Activated B cell treated with CpG ODN at 0.5 μM for 24 hours (primary cell): ENCODE measurements around the gene PPEF2. TPM values are rescaled to one million over a fixed set of nuclear protein-coding genes. Genes with fewer than 3 reads are reported as not detected.

Source experiments
- ATAC-seq: fragments of 200-7000 bp; cut with Tn5 transposase; one replicate; pipeline ENCODE4 v1.10.0; 2021; ENCODE audit warnings: low read depth, mild to moderate bottlenecking, moderate library complexity
- CTCF ChIA-PET: fragments of 350-600 bp; sonication (Branson Sonifier 250); formaldehyde crosslinking; loops from one replicate; lab custom pipeline; 2021; ENCODE audit warnings: antibody characterized with exemption; lab: Charles Lee
- POLR2A ChIA-PET: fragments of 350-600 bp; sonication (Branson Sonifier 250); formaldehyde crosslinking; loops from one replicate; lab custom pipeline; 2021; ENCODE audit warnings: antibody characterized with exemption; lab: Charles Lee
- DNase-seq: peaks from one replicate; pipeline ENCODE4 v3.0.0; 2022
- H3K27ac Mint-ChIP-seq: one replicate; pipeline ENCODE4 v1.8.0; 2020; ENCODE audit warnings: mixed read lengths
- H3K27me3 Mint-ChIP-seq: one replicate; pipeline ENCODE4 v1.8.0; 2021; ENCODE audit warnings: mixed read lengths
- H3K36me3 Mint-ChIP-seq: one replicate; pipeline ENCODE4 v1.8.0; 2021; ENCODE audit warnings: low read depth, mixed read lengths
- H3K4me1 Mint-ChIP-seq: one replicate; pipeline ENCODE4 v1.8.0; 2021; ENCODE audit warnings: mixed read lengths
- H3K4me3 Mint-ChIP-seq: one replicate; pipeline ENCODE4 v1.8.0; 2020; ENCODE audit warnings: mild to moderate bottlenecking, mixed read lengths
- H3K9me3 Mint-ChIP-seq: one replicate; pipeline ENCODE4 v1.8.0; 2020; ENCODE audit warnings: mixed read lengths
- intact Hi-C: fragments of 100-400 bp; cut with micrococcal nuclease; formaldehyde crosslinking; loops from one replicate; pipeline ENCODE4 v1.15.1; 2024
- total RNA-seq: library from RNA; stranded (reverse); gene quantifications from 2 replicates; pipeline ENCODE4 v1.2.3, GENCODE V29; 2022
- TF ChIP-seq, protein P1 (sequence below): fragments of 200-600 bp; IDR thresholded peaks from one replicate; pipeline ENCODE4 v1.8.0; 2022; ENCODE audit warnings: antibody characterized with exemption, mild to moderate bottlenecking

Gene PPEF2
- total RNA-seq, 1 donor from 2014 or later: 0.35 TPM

DNA sequence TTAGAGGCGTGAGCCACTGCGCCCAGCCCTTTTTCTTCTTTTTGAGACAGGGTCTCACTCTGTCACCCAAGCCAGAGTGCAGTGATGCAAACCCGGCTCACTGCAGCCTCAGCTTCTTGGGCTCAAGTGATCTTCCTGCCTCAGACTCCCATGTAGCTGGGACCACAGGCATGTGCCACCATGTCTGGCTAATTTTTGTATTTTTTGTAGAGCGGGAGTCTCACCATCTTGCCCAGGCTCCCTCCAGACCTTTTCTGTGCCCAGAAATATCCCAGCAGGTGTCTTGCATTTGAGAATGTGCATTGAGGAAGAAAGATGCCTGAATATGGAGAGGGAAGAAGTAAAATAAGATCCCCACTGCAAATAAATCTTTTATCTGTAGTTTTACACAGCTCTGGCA is 58.7 kb downstream of the PPEF2 start:
- intact Hi-C loops: no loop called here
- Mint-ChIP-seq H3K4me3 (no peak overlapping the region), H3K9me3 (no peaks in the 10 kb centered on the region), H3K4me1 (peaks cover 5% of the 10 kb centered on the region), H3K36me3 (no peaks in the 10 kb centered on the region), H3K27ac (no peak overlapping the region), H3K27me3 (no peaks in the 10 kb centered on the region)
- ATAC-seq (no peak), DNase-seq (no peak)
- TF ChIP-seq, protein P1, sequence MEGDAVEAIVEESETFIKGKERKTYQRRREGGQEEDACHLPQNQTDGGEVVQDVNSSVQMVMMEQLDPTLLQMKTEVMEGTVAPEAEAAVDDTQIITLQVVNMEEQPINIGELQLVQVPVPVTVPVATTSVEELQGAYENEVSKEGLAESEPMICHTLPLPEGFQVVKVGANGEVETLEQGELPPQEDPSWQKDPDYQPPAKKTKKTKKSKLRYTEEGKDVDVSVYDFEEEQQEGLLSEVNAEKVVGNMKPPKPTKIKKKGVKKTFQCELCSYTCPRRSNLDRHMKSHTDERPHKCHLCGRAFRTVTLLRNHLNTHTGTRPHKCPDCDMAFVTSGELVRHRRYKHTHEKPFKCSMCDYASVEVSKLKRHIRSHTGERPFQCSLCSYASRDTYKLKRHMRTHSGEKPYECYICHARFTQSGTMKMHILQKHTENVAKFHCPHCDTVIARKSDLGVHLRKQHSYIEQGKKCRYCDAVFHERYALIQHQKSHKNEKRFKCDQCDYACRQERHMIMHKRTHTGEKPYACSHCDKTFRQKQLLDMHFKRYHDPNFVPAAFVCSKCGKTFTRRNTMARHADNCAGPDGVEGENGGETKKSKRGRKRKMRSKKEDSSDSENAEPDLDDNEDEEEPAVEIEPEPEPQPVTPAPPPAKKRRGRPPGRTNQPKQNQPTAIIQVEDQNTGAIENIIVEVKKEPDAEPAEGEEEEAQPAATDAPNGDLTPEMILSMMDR: no peak
- ChIA-PET POLR2A (no interaction called here), CTCF (no interaction called here)

DNA sequence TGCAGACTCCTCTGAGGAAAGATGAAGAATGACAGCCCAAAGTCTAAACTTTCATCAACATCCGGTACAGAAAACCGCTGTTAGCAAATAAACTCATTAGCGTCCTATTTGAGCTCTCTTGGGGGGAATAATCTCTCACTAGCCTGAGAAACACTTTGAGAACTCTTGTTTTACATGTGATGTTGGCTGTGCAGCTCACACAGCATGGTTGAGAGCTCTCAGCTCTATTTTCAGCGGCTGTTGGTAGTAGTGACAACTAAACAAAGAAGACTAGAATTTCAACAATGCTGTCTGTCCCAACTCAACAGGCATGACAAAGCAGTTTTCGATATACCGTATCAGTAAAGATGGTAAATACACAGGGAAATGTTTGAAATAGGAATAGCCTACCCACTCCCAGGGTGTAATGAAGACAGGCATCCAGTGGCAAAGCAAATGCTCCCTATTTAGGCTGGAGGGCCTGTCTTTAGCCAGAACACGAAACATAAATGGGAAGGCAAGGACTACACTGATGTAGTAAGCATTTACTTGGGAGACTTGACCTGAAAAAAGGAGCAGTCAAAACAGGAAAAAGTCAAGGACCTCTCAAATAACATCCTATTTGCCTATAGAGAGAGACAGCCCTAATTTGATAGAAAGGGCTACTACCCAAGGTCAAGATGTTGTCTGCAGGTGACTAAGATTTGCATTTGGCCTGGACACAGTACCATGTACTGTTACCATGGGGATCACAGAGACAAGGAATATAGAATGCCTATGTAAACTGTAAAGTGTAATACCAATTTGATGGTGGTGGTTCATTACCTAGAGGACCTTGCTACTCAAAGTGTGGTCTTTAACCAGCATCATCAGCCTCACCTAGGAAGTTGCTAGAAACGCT is 60.4 kb downstream of the PPEF2 start:
- intact Hi-C loops: no loop called here
- DNase-seq: no peak
- H3K27ac Mint-ChIP-seq: no peak overlapping the region

DNA sequence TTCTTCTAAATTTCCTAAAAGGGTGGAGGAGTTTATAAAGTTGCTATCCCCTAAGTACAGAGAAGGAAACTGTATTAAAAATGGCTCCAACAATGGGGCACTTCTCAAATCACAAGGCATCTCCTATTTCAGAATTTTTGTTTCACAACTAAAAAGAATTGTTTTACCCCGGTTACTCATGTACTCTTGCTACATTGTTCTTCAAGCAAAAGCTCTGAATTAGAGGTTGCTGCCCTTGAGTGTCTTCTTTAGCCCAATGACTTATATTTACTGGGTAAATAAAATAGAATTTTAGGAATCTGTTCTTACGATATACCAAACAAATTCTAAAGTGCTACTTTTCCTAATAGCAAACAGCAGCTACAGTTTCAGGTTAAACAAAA is 67.5 kb downstream of the PPEF2 start:
- ChIA-PET POLR2A (no interaction called here), CTCF (interaction anchor here (1.3 kb wide), 1 partner anchor 10 kb away, joined by 3 read pairs; no protein-coding TSS in a partner anchor)
- no peak for ATAC-seq

More for the DNA sequence above, 60.4 kb downstream of the PPEF2 start:
- POLR2A ChIA-PET: interaction anchor here (0.5 kb wide), 1 partner anchor 234 kb away, joined by 3 read pairs; no protein-coding TSS in a partner anchor
- peaks cover 5% of the 10 kb centered on the region for H3K4me1 Mint-ChIP-seq
- no peak overlapping the region for H3K4me3 Mint-ChIP-seq
- TF ChIP-seq, protein P1: no peak
- no peaks in the 10 kb centered on the region for H3K9me3 Mint-ChIP-seq
- ATAC-seq: no peak
- no peaks in the 10 kb centered on the region for H3K27me3 Mint-ChIP-seq
- CTCF ChIA-PET: no interaction called here
- no peaks in the 10 kb centered on the region for H3K36me3 Mint-ChIP-seq

DNA sequence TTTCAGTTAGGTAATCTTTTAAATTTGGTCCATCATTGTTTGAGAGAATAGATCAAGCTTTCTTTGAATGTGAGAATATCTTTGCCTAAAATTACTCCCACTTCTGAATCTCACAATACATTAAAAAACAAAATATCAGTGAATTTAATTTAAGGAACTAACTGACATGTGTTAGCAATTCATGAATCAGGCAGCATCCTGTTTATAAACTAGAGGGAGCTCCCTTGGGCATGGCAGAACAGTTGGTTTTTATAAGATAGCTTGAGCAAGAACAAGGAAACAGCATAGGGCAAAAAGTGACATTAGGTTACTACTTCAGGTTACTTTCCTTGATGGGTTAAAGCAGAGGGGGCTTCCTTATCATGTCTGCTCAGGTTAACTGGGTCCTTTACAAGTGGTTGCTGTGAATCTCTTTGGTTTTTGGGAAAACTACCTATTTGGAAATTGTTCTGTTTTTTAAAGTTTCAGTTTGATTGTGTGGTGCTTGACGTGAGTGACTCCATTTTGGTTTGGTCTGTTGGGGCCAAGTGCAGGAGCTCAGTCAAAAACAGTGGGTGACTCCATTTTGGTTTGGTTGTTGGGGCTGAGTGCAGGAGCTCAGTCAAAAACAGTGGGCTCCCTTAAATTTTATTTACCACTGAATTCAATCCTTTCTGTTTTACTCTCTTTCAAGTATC is 68.0 kb downstream of the PPEF2 start:
- H3K4me3 Mint-ChIP-seq: no peak overlapping the region
- no peak overlapping the region for H3K27ac Mint-ChIP-seq
- CTCF ChIA-PET: interaction anchor here (1.3 kb wide), 1 partner anchor 11 kb away, joined by 3 read pairs; no protein-coding TSS in a partner anchor
- ATAC-seq (no peak), DNase-seq (no peak)
- H3K4me1 Mint-ChIP-seq: no peaks in the 10 kb centered on the region
- TF ChIP-seq, protein P1: no peak
- intact Hi-C loops: no loop called here
- no peaks in the 10 kb centered on the region for H3K27me3 Mint-ChIP-seq
- POLR2A ChIA-PET: no interaction called here
- H3K36me3 Mint-ChIP-seq: no peaks in the 10 kb centered on the region
- H3K9me3 Mint-ChIP-seq: peaks cover 7% of the 10 kb centered on the region

More for the DNA sequence above, 67.5 kb downstream of the PPEF2 start:
- Mint-ChIP-seq H3K4me1 (no peaks in the 10 kb centered on the region), H3K9me3 (peaks cover 7% of the 10 kb centered on the region), H3K4me3 (no peak overlapping the region), H3K27me3 (no peaks in the 10 kb centered on the region), H3K27ac (no peak overlapping the region), H3K36me3 (no peaks in the 10 kb centered on the region)
- TF ChIP-seq, protein P1: no peak
- DNase-seq: no peak
- intact Hi-C loops: no loop called here

DNA sequence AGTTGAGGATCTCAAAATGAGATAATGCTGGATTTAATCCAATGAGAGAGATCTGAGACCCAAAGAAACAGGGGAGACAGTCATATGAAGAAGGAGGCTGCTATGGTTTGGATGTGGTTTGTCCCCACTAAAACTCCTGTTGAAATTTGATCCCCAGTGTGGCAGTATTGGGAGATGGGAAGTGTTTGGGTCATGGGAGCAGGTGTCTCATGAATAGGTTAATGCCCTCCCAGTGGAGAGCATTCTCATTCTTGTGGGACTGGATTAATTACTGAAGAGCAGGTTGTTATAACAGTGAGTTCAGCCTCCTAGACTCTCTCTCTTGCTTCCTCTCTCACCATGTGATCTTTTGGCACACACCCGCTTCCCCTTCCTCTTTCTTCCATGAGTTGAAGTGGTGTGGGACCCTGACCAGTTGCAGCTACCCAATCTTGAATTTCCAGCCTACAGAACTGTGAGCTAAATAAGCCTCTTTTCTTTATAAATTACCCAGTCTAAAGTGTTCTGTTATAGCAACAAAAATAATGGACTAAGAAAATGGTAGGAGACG is 70.3 kb downstream of the PPEF2 start:
- ATAC-seq: no peak
- ChIA-PET CTCF (interaction anchor here (1.7 kb wide), 1 partner anchor 16 kb away, joined by 4 read pairs; no protein-coding TSS in a partner anchor), POLR2A (no interaction called here)
- Mint-ChIP-seq H3K27me3 (no peaks in the 10 kb centered on the region), H3K9me3 (peaks cover 7% of the 10 kb centered on the region), H3K4me3 (no peak overlapping the region), H3K4me1 (no peaks in the 10 kb centered on the region), H3K27ac (no peak overlapping the region), H3K36me3 (no peaks in the 10 kb centered on the region)
- no peak for DNase-seq
- intact Hi-C loops: no loop called here
- TF ChIP-seq, protein P1: no peak
